ENCODE measurements around the gene SCG5.

Gene SCG5

DNA sequence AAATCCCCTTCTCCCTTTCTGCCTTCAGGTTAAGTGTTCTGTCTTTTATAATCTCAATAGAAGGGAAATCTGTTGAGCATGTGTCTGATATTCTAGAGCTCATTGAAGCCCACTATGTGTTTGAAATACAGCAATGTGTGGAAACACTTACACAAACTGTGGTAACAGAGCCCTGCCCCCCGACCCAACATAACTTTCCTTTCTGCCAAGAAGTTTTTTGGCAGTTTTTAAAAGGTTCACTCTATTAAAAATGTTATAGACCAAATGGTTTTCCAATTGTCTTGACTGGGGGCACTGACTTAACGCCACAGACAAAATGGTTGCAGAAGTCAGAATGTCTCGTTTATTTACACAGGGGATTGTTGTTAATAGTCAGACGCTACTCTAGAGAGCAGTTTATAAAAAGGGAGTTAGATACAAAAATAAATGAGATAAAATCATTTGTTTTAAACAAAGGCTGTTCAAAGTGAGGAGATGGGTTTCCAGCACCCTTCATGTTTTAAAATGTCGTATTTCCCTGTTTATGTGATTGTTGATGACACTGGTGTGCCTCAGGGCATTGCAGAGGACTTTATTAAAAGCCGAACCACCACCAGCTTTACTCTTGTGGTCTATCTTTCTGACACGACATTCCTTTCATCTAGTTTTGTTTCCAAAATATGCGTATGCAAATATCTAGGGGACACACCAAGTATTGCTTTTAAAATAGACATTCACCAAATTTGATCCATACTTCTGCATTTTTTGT lies 49.6 kb downstream of the SCG5 start:
- Histone ChIP-seq H3K4me3 (ENCODE audit: low read depth in 1 of 2, low read length in 1 of 2) (no peak overlapping the region), H3K9me3 (no peaks in the 10 kb centered on the region), H3K27me3 (peaks cover 21% of the 10 kb centered on the region), H3K36me3 (no peaks in the 10 kb centered on the region), H3K27ac (no peak overlapping the region), H3K4me1 (ENCODE audit: control insufficient read depth in 1 of 2, insufficient read depth in 1 of 2, low read depth in 1 of 2, low read length in 1 of 2) (no peaks in the 10 kb centered on the region)
- no peak for TF ChIP-seq CTCF (IDR thresholded peaks at IDR 0.05)

DNA sequence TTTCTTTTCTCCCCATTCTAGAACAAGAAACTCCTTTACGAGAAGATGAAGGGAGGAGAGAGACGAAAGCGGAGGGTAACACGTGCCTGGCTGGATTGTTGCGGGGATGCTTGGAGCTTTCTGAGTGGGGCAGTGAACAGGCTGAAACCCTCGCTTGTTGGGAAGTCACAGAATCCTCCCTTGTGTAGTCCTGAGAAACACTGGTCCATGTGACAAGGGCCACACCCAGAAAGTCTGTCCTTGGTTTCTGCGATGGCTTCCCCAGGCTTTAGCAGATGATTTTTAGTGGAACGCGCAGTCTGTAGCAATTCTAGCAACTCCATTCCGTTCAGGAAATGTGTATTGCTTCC lies 50.2 kb downstream of the SCG5 start:
- Histone ChIP-seq H3K4me3 (ENCODE audit: low read depth in 1 of 2, low read length in 1 of 2) (no peak overlapping the region), H3K27me3 (peaks cover 18% of the 10 kb centered on the region), H3K27ac (no peak overlapping the region), H3K9me3 (no peaks in the 10 kb centered on the region), H3K4me1 (ENCODE audit: control insufficient read depth in 1 of 2, insufficient read depth in 1 of 2, low read depth in 1 of 2, low read length in 1 of 2) (no peaks in the 10 kb centered on the region), H3K36me3 (no peaks in the 10 kb centered on the region)
- no peak for TF ChIP-seq CTCF (IDR thresholded peaks at IDR 0.05)

DNA sequence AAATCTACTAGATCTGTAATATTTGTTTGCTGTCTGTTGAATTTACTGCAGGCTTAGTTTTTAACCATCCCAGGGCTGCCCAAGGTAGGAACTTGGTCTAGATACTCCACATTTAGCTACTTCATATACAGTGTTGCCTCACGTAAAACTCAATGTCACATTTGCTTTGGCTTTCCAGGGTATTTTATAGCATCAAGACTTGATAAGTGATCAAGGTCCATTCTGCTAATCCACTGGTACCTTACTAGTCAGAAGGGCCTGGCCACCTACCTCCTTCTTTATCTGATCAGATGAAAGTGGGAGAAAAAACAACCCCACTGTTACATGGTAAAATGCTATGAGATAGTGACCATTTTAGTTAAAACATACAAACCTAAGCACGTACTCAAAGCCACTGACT lies 50.8 kb downstream of the SCG5 start:
- TF ChIP-seq CTCF (IDR thresholded peaks at IDR 0.05) = no peak
- Histone ChIP-seq H3K4me3 (ENCODE audit: low read depth in 1 of 2, low read length in 1 of 2) (no peak overlapping the region), H3K4me1 (ENCODE audit: control insufficient read depth in 1 of 2, insufficient read depth in 1 of 2, low read depth in 1 of 2, low read length in 1 of 2) (no peaks in the 10 kb centered on the region)

DNA sequence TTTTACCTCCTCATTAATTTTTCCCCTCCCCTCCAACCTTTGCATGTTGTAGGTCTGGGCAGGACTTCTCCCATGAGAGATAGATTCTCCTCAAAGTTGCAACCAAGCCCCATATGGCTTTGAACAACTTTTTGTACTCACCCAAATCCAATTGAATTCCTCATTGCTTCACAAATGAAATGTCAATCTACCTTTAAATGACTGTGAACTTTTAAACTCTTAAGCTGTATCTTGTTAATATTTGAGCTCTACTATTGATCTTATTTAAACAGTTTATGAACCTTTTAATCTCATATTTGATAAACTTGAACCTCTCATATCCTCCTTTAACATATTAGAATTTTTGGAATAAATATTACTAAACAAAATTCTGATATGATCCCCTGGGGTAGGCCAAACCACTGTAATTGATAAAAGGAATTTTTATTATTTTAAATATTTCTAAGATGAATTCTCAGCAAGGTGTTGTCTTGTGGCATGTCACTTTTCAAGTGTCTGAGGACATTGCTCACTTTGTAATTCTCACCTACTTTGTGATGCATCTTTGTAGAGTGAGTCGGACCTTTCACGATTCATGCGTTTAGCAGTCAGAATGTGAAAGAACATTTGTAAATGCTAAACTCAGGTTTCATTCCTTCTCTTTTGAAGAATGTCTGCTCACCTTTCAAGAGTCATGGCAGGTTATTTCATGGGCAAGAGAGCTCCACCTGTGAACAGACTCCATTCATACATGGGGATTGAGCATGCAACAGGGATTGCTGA lies 52.9 kb downstream of the SCG5 start:
- H3K4me1 ChIP-seq (ENCODE audit: control insufficient read depth in 1 of 2, insufficient read depth in 1 of 2, low read depth in 1 of 2, low read length in 1 of 2) = no peaks in the 10 kb centered on the region
- H3K36me3 ChIP-seq = no peaks in the 10 kb centered on the region
- H3K9me3 ChIP-seq = no peaks in the 10 kb centered on the region
- TF ChIP-seq CTCF (IDR thresholded peaks at IDR 0.05) = no peak
- H3K27ac ChIP-seq = no peak overlapping the region
- H3K27me3 ChIP-seq = peaks cover 15% of the 10 kb centered on the region
- H3K4me3 ChIP-seq (ENCODE audit: low read depth in 1 of 2, low read length in 1 of 2) = no peak overlapping the region

More for the DNA sequence above, 50.8 kb downstream of the SCG5 start:
- H3K27ac ChIP-seq = no peak overlapping the region
- peaks cover 12% of the 10 kb centered on the region for H3K27me3 ChIP-seq
- no peaks in the 10 kb centered on the region for H3K36me3 ChIP-seq
- H3K9me3 ChIP-seq = no peaks in the 10 kb centered on the region

GRCh38 chr15:32698773-32699390 lies 57.4 kb downstream of the SCG5 start:
- H3K36me3 ChIP-seq = no peaks in the 10 kb centered on the region
- H3K4me3 ChIP-seq (ENCODE audit: low read depth in 1 of 2, low read length in 1 of 2) = no peak overlapping the region
- TF ChIP-seq CTCF (IDR thresholded peaks at IDR 0.05) = no peak
- no peaks in the 10 kb centered on the region for H3K9me3 ChIP-seq
- H3K27ac ChIP-seq = no peak overlapping the region
- peaks cover 26% of the 10 kb centered on the region for H3K27me3 ChIP-seq
- no peaks in the 10 kb centered on the region for H3K4me1 ChIP-seq (ENCODE audit: control insufficient read depth in 1 of 2, insufficient read depth in 1 of 2, low read depth in 1 of 2, low read length in 1 of 2)
